ENCODE results near the gene NPAS1. TPM values are rescaled to one million over a fixed set of nuclear protein-coding genes. Genes with fewer than 3 reads are reported as not detected.

NPAS1 gene
- total and polyA plus RNA-seq, 9 donors: 0.15 to 0.57 (median 0.31) TPM; not detected in 4

- 3 to 9% (median 4%) methylated on average over 25 to 50 of the region's 50 CpGs for whole genome bisulfite sequencing, 3 donors
- TF ChIP-seq CTCF (IDR thresholded peaks at IDR 0.05): no peak
- no peak for TF ChIP-seq POLR2A (IDR thresholded peaks at IDR 0.05)
- TF ChIP-seq EP300 (IDR thresholded peaks at IDR 0.05): no peak
- Histone ChIP-seq H3K27me3 (peaks cover 14% of the 10 kb centered on the region), H3K4me1 (ENCODE audit: insufficient read depth) (peaks cover 9% of the 10 kb centered on the region), H3K36me3 (no peaks in the 10 kb centered on the region), H3K4me3 (no peak overlapping the region), H3K27ac (no peak overlapping the region), H3K9me3 (no peaks in the 10 kb centered on the region)
- no peak for DNase-seq
- intact Hi-C loops (cut with DNase I): no loop called here
Observed at GRCh38 chr19:47021536-47022139, 2.0 kb downstream of the NPAS1 start.

GRCh38 chr19:47022140-47022536 is 2.5 kb downstream of the NPAS1 start:
- no peak for DNase-seq
- WGBS, 3 donors: 20 to 27% (median 27%) methylated on average over 14 of the region's 14 CpGs

GRCh38 chr19:47022541-47023447 is 3.2 kb downstream of the NPAS1 start:
- Histone ChIP-seq H3K4me1 (ENCODE audit: insufficient read depth) (peaks cover 9% of the 10 kb centered on the region), H3K4me3 (no peak overlapping the region), H3K27me3 (peaks cover 14% of the 10 kb centered on the region), H3K9me3 (no peaks in the 10 kb centered on the region), H3K27ac (no peak overlapping the region), H3K36me3 (no peaks in the 10 kb centered on the region)
- no peak for DNase-seq
- no peak for TF ChIP-seq POLR2A (IDR thresholded peaks at IDR 0.05)
- no peak for TF ChIP-seq EP300 (IDR thresholded peaks at IDR 0.05)
- TF ChIP-seq CTCF (IDR thresholded peaks at IDR 0.05): no peak
- intact Hi-C loops (cut with DNase I): no loop called here
- 3 to 8% (median 3%) methylated on average over 33 of the region's 33 CpGs for WGBS, 3 donors

More at GRCh38 chr19:47022140-47022536, 2.5 kb downstream of the NPAS1 start:
- Histone ChIP-seq H3K27me3 (peaks cover 14% of the 10 kb centered on the region), H3K36me3 (no peaks in the 10 kb centered on the region), H3K4me1 (ENCODE audit: insufficient read depth) (peaks cover 9% of the 10 kb centered on the region), H3K4me3 (no peak overlapping the region), H3K27ac (no peak overlapping the region), H3K9me3 (no peaks in the 10 kb centered on the region)
- intact Hi-C loops (cut with DNase I): no loop called here
- TF ChIP-seq CTCF (IDR thresholded peaks at IDR 0.05) (no peak), EP300 (IDR thresholded peaks at IDR 0.05) (no peak), POLR2A (IDR thresholded peaks at IDR 0.05) (no peak)

- H3K4me1 ChIP-seq (ENCODE audit: insufficient read depth): peaks cover 9% of the 10 kb centered on the region
- no peaks in the 10 kb centered on the region for H3K36me3 ChIP-seq
- H3K4me3 ChIP-seq: no peak overlapping the region
- H3K27me3 ChIP-seq: peaks cover 14% of the 10 kb centered on the region
- no peak for DNase-seq
- 20 to 35% (median 34%) methylated on average over 7 of the region's 7 CpGs for WGBS, 3 donors
- TF ChIP-seq POLR2A (IDR thresholded peaks at IDR 0.05) (no peak), CTCF (IDR thresholded peaks at IDR 0.05) (no peak), EP300 (IDR thresholded peaks at IDR 0.05) (no peak)
- no peak overlapping the region for H3K27ac ChIP-seq
- H3K9me3 ChIP-seq: no peaks in the 10 kb centered on the region
- intact Hi-C loops (cut with DNase I): no loop called here
Observed at GRCh38 chr19:47023448-47023794, 3.8 kb downstream of the NPAS1 start.

Data from ovary (tissue), 9 donors.